Smooth muscle cell (in vitro differentiated cells): ENCODE results near the gene RPS6KB2. TPM values are rescaled to one million over a fixed set of nuclear protein-coding genes. Genes with fewer than 3 reads are reported as not detected.

Experiments used
- DNase-seq: peaks from one replicate; lab custom pipeline; 2025; ENCODE audit not compliant: unreplicated experiment; lab: John Stamatoyannopoulos, UW
- H2AFZ ChIP-seq: fragments of 200-600 bp; sonication (generic); 2 replicates; pipeline ENCODE4 v1.6.0; 2016; ENCODE audit warnings: antibody characterized with exemption, low read depth, mild to moderate bottlenecking
- H3F3A ChIP-seq: fragments of 200-600 bp; sonication (generic); 2 replicates; pipeline ENCODE4 v1.6.0; 2017; ENCODE audit warnings: antibody characterized with exemption, low read depth
- H3K27ac ChIP-seq: fragments of 200-600 bp; sonication (generic); 2 replicates; pipeline ENCODE4 v1.5.1; 2016; ENCODE audit warnings: low read depth, mild to moderate bottlenecking
- H3K27me3 ChIP-seq: fragments of 200-600 bp; sonication (generic); 2 replicates; pipeline ENCODE4 v1.6.1; 2016; ENCODE audit warnings: low read depth, mild to moderate bottlenecking
- H3K36me3 ChIP-seq: fragments of 200-600 bp; sonication (generic); 2 replicates; pipeline ENCODE4 v1.5.1; 2016; ENCODE audit warnings: low read depth
- H3K4me1 ChIP-seq: fragments of 200-600 bp; sonication (generic); 2 replicates; pipeline ENCODE4 v1.5.1; 2016; ENCODE audit warnings: low read depth
- H3K4me2 ChIP-seq: fragments of 200-600 bp; sonication (generic); 2 replicates; pipeline ENCODE4 v1.6.0; 2016; ENCODE audit warnings: mild to moderate bottlenecking
- H3K4me3 ChIP-seq: fragments of 200-600 bp; sonication (generic); 2 replicates; pipeline ENCODE4 v1.5.1; 2016; ENCODE audit warnings: mild to moderate bottlenecking
- H3K79me2 ChIP-seq: fragments of 200-600 bp; sonication (generic); 2 replicates; pipeline ENCODE4 v1.6.0; 2016; ENCODE audit warnings: low read depth, mild to moderate bottlenecking
- H3K9ac ChIP-seq: fragments of 200-600 bp; sonication (generic); 2 replicates; pipeline ENCODE4 v1.6.0; 2016; ENCODE audit warnings: low read depth
- H3K9me3 ChIP-seq: fragments of 200-600 bp; sonication (generic); replicated peaks from 2 replicates; pipeline ENCODE4 v1.5.1; 2016; ENCODE audit warnings: low read depth
- H4K20me1 ChIP-seq: fragments of 200-600 bp; sonication (generic); 2 replicates; pipeline ENCODE4 v1.6.0; 2016; ENCODE audit warnings: low read depth
- CTCF ChIP-seq: fragments of 200-600 bp; sonication (generic); IDR thresholded peaks from 2 replicates; pipeline ENCODE4 v1.5.1; 2017; ENCODE audit warnings: borderline replicate concordance, mild to moderate bottlenecking, antibody characterized with exemption; ENCODE audit not compliant: insufficient read depth, poor library complexity, severe bottlenecking
- WGBS: methylation state at CpG from one replicate; pipeline ENCODE4 v1.1.7; 2016; ENCODE audit warnings: low lambda C conversion rate; 5-methylcytosine and 5-hydroxymethylcytosine counted together
- polyA plus RNA-seq: library from polyadenylated mRNA; unstranded; fragments of >200 nt; fragmentation: Nextera tagmentation; extraction: Ambion mirVana; gene quantifications from 2 replicates; pipeline ENCODE4 v1.2.1, GENCODE V29; 2016
- total RNA-seq: library from RNA; depleted of rRNA; stranded (reverse); fragments of >200 nt; gene quantifications from 2 replicates; pipeline ENCODE4 v1.2.3, GENCODE V29; 2014

Gene RPS6KB2
- total and polyA plus RNA-seq, 2 experiments from 2014 or later, result 66.5 to 107 TPM

GRCh38 chr11:67409261-67409666 is 19.0 kb upstream of the RPS6KB2 start:
- peaks cover 6% of the 10 kb centered on the region for H3K4me1 ChIP-seq
- no peaks in the 10 kb centered on the region for H4K20me1 ChIP-seq
- H3K9ac ChIP-seq, result no peak overlapping the region
- DNase-seq, result no peak
- TF ChIP-seq CTCF, result no peak
- no peaks in the 10 kb centered on the region for H3K9me3 ChIP-seq
- H3K4me3 ChIP-seq, result no peak overlapping the region
- H3K4me2 ChIP-seq, result no peak overlapping the region
- H3F3A ChIP-seq, result no peaks in the 10 kb centered on the region
- no peak overlapping the region for H2AFZ ChIP-seq
- WGBS, result 89% methylated on average over 20 of the region's 24 CpGs
- peaks cover 12% of the 10 kb centered on the region for H3K27me3 ChIP-seq
- no peaks in the 10 kb centered on the region for H3K79me2 ChIP-seq
- no peak overlapping the region for H3K27ac ChIP-seq
- no peaks in the 10 kb centered on the region for H3K36me3 ChIP-seq

GRCh38 chr11:67409781-67410368 is 18.4 kb upstream of the RPS6KB2 start:
- Histone ChIP-seq H3K79me2 (no peaks in the 10 kb centered on the region), H3F3A (no peaks in the 10 kb centered on the region), H4K20me1 (no peaks in the 10 kb centered on the region), H3K36me3 (no peaks in the 10 kb centered on the region), H3K9ac (no peak overlapping the region), H3K9me3 (no peaks in the 10 kb centered on the region), H3K27me3 (peaks cover 14% of the 10 kb centered on the region), H3K27ac (no peak overlapping the region), H3K4me2 (no peak overlapping the region), H3K4me1 (peaks cover 6% of the 10 kb centered on the region), H2AFZ (no peak overlapping the region), H3K4me3 (no peak overlapping the region)
- no peak for DNase-seq
- no peak for TF ChIP-seq CTCF
- WGBS, result 51% methylated on average over 13 of the region's 13 CpGs

GRCh38 chr11:67410369-67410831 is 17.9 kb upstream of the RPS6KB2 start:
- WGBS, result 87% methylated on average over 15 of the region's 15 CpGs
- H3K79me2 ChIP-seq, result no peaks in the 10 kb centered on the region

More at GRCh38 chr11:67410369-67410831, 17.9 kb upstream of the RPS6KB2 start:
- Histone ChIP-seq H4K20me1 (no peaks in the 10 kb centered on the region), H3K9me3 (no peaks in the 10 kb centered on the region), H3K27me3 (peaks cover 18% of the 10 kb centered on the region), H3F3A (no peaks in the 10 kb centered on the region), H3K9ac (no peak overlapping the region), H3K4me1 (peaks cover 6% of the 10 kb centered on the region), H2AFZ (no peak overlapping the region), H3K27ac (no peak overlapping the region), H3K4me3 (no peak overlapping the region), H3K36me3 (no peaks in the 10 kb centered on the region), H3K4me2 (no peak overlapping the region)
- DNase-seq, result no peak
- TF ChIP-seq CTCF, result no peak
